Stomach (tissue), 9 donors: ENCODE measurements around the gene PIM1. TPM values are rescaled to one million over a fixed set of nuclear protein-coding genes. Genes with fewer than 3 reads are reported as not detected.
A peak's percentile ranks its signal among the peaks of the same experiment; 100 is the strongest.

Experiments used
- DNase-seq, 2 donors: peaks; one replicate each; pipeline versions ENCODE4 v3.0.0 to v3.0.0-alpha.2; 2013 to 2019
- H3K27ac ChIP-seq, 5 donors: fragments of 200-600 bp in 4 of 5; sonication (generic) in 4 of 5; one replicate each; pipeline ENCODE4 v1.5.1; 2013 to 2019; ENCODE audit warnings: mild to moderate bottlenecking in 1 of 5, moderate library complexity in 1 of 5
- H3K27me3 ChIP-seq, 3 donors: fragments of 200-600 bp; sonication (generic); one replicate each; pipeline ENCODE4 v1.5.1; 2017 to 2019; ENCODE audit warnings: mixed run types in 1 of 3
- H3K36me3 ChIP-seq, 4 donors: fragments of 200-600 bp; sonication (generic); 1 replicate in 3 of 4; 2 replicates in 1 of 4; pipeline ENCODE4 v1.5.1; 2016 to 2019
- H3K4me1 ChIP-seq, 4 donors: fragments of 200-600 bp; sonication (generic); one replicate each; pipeline ENCODE4 v1.5.1; 2016 to 2019
- H3K4me3 ChIP-seq, 4 donors: fragments of 200-600 bp; sonication (generic) in 3 of 4; one replicate each; pipeline ENCODE4 v1.5.1; 2016 to 2019; ENCODE audit warnings: mild to moderate bottlenecking in 1 of 4
- H3K9me3 ChIP-seq, 4 donors: fragments of 200-600 bp; sonication (generic); one replicate each; pipeline ENCODE4 v1.5.1; 2016 to 2019
- EP300 ChIP-seq: sonication (generic); formaldehyde crosslinking; IDR thresholded peaks from one replicate; pipeline ENCODE4 v1.6.1; 2017; ENCODE audit warnings: antibody characterized with exemption
- POLR2A ChIP-seq, 4 donors: fragments of 450-650 bp; IDR thresholded peaks; one replicate each; pipeline ENCODE4 v1.6.1; 2016; ENCODE audit warnings: antibody characterized with exemption in 4 of 4, control low read depth in 2 of 4, mild to moderate bottlenecking in 1 of 4, moderate library complexity in 1 of 4
- POLR2AphosphoS5 ChIP-seq, 3 donors: sonication (generic); formaldehyde crosslinking; IDR thresholded peaks; one replicate each; pipeline ENCODE4 v1.6.1; 2016; ENCODE audit warnings: antibody characterized with exemption in 3 of 3
- WGBS, 5 donors: extraction: QIAGEN DNeasy Blood & Tissue Kit in 3 of 5; methylation state at CpG; one replicate each; pipeline versions ENCODE4 v1.1.5 to v1.1.7; 2013 to 2018; 5-methylcytosine and 5-hydroxymethylcytosine counted together
- intact Hi-C: fragments of 100-400 bp; cut with DNase I; formaldehyde crosslinking; loops from one replicate; pipeline ENCODE4 v1.15.1; 2023; ENCODE audit warnings: low total_unique reads
- polyA plus RNA-seq, 3 donors: library from polyadenylated mRNA; stranded (reverse); fragments of 200-250 nt; gene quantifications; one replicate each; pipeline ENCODE4 v1.2.3, GENCODE V29; 2013
- total RNA-seq, 5 donors: library from RNA; depleted of rRNA; stranded (reverse); fragments of >200 nt; gene quantifications; one replicate each; pipeline versions ENCODE4 v1.1.0 to v1.2.3, GENCODE V29; 2014 to 2016
- TF ChIP-seq, protein P1 (sequence below), 7 experiments: fragments of 450-650 bp in 4 of 7; fragments of 200-600 bp in 3 of 7; sonication (generic) in 3 of 7; IDR thresholded peaks; one replicate each; pipeline ENCODE4 v1.5.1; 2016 to 2019; ENCODE audit warnings: antibody characterized with exemption in 7 of 7, control low read depth in 2 of 7, mild to moderate bottlenecking in 1 of 7
- donor health status: healthy with polysubstance abuse.
- donor health status: Bipolar disorder and iron deficiency.
- donor health status: healthy.

PIM1 gene
- total and polyA plus RNA-seq, 8 donors: 9.8 to 59.1 (median 22.6) TPM

- Histone ChIP-seq H3K27ac (peak overlapping the region; percentile 10 to 99 (median 95)), H3K4me1 (peaks cover 14 to 62% (median 45%) of the 10 kb centered on the region in 4 donors), H3K9me3 (no peaks in the 10 kb centered on the region), H3K4me3 (peak overlapping the region in 2 of 4 donors; percentile 83 to 96), H3K36me3 (peaks cover 31 to 40% (median 38%) of the 10 kb centered on the region in 4 donors), H3K27me3 (no peaks in the 10 kb centered on the region)
- no peak for DNase-seq
- TF ChIP-seq EP300 (no peak), POLR2AphosphoS5 (IDR thresholded peaks at IDR 0.05) (no peak), POLR2A (IDR thresholded peaks at IDR 0.05) (no peak)
- TF ChIP-seq, protein P1, sequence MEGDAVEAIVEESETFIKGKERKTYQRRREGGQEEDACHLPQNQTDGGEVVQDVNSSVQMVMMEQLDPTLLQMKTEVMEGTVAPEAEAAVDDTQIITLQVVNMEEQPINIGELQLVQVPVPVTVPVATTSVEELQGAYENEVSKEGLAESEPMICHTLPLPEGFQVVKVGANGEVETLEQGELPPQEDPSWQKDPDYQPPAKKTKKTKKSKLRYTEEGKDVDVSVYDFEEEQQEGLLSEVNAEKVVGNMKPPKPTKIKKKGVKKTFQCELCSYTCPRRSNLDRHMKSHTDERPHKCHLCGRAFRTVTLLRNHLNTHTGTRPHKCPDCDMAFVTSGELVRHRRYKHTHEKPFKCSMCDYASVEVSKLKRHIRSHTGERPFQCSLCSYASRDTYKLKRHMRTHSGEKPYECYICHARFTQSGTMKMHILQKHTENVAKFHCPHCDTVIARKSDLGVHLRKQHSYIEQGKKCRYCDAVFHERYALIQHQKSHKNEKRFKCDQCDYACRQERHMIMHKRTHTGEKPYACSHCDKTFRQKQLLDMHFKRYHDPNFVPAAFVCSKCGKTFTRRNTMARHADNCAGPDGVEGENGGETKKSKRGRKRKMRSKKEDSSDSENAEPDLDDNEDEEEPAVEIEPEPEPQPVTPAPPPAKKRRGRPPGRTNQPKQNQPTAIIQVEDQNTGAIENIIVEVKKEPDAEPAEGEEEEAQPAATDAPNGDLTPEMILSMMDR (IDR thresholded peaks at IDR 0.05): no peak
- WGBS, 5 donors: 59 to 80% (median 75%) methylated on average over 8 to 9 of the region's 9 CpGs
- intact Hi-C loops: loop anchor here (2.0 kb wide), 1 partner anchor 123 kb away; no protein-coding TSS in a partner anchor
Observed at GRCh38 chr6:37173493-37174195, 3.7 kb downstream of the PIM1 start.

GRCh38 chr6:37174196-37174514 lies 4.2 kb downstream of the PIM1 start:
- WGBS, 5 donors: 67 to 88% (median 82%) methylated on average over 3 of the region's 3 CpGs
- intact Hi-C loops: no loop called here
- Histone ChIP-seq H3K36me3 (peaks cover 31 to 40% (median 38%) of the 10 kb centered on the region in 4 donors), H3K4me1 (peaks cover 14 to 57% (median 40%) of the 10 kb centered on the region in 4 donors), H3K27ac (peak overlapping the region in 3 of 5 donors; percentile 94 to 99 (median 96)), H3K27me3 (no peaks in the 10 kb centered on the region), H3K4me3 (peak overlapping the region in 2 of 4 donors; percentile 83 to 96), H3K9me3 (no peaks in the 10 kb centered on the region)
- TF ChIP-seq EP300 (no peak), POLR2AphosphoS5 (IDR thresholded peaks at IDR 0.05) (no peak), POLR2A (IDR thresholded peaks at IDR 0.05) (no peak)
- TF ChIP-seq, protein P1 (IDR thresholded peaks at IDR 0.05): no peak
- DNase-seq: no peak

GRCh38 chr6:37174515-37175331 lies 4.8 kb downstream of the PIM1 start:
- peaks cover 31 to 40% (median 38%) of the 10 kb centered on the region in 4 donors for H3K36me3 ChIP-seq
- H3K4me1 ChIP-seq: peaks cover 14 to 55% (median 39%) of the 10 kb centered on the region in 4 donors
- H3K27ac ChIP-seq: peak overlapping the region in 3 of 5 donors; percentile 94 to 99 (median 96)
- H3K4me3 ChIP-seq: peak overlapping the region in 2 of 4 donors; percentile 83 to 96
- intact Hi-C loops: no loop called here
- H3K27me3 ChIP-seq: no peaks in the 10 kb centered on the region
- no peaks in the 10 kb centered on the region for H3K9me3 ChIP-seq
- TF ChIP-seq, protein P1 (IDR thresholded peaks at IDR 0.05): no peak
- no peak for TF ChIP-seq POLR2AphosphoS5 (IDR thresholded peaks at IDR 0.05)
- TF ChIP-seq POLR2A (IDR thresholded peaks at IDR 0.05): no peak
- no peak for TF ChIP-seq EP300
- no peak for DNase-seq
- WGBS, 5 donors: 75 to 84% (median 78%) methylated on average over 10 of the region's 10 CpGs
